Cardiac fibroblast (primary cell): ENCODE data around the gene RCOR1.

Experiments
- DNase-seq, 2 donors: peaks; one replicate each; pipeline versions ENCODE4 v3.0.0 to v3.0.0-alpha.2; 2010; ENCODE audit warnings: low read depth in 2 of 2
- H3K4me3 ChIP-seq, 2 donors: replicated peaks in 1 of 2; 1 replicate in 1 of 2; 2 replicates in 1 of 2; pipeline ENCODE4 v1.5.1; 2011; ENCODE audit warnings: low read depth in 2 of 2, low read length in 2 of 2, mild to moderate bottlenecking in 2 of 2, moderate library complexity in 1 of 2
- TF ChIP-seq, protein P1 (sequence below): IDR thresholded peaks from one replicate; pipeline ENCODE4 v1.5.1; 2011; ENCODE audit warnings: low read depth, mild to moderate bottlenecking, low read length, inconsistent platforms

RCOR1 gene

DNA sequence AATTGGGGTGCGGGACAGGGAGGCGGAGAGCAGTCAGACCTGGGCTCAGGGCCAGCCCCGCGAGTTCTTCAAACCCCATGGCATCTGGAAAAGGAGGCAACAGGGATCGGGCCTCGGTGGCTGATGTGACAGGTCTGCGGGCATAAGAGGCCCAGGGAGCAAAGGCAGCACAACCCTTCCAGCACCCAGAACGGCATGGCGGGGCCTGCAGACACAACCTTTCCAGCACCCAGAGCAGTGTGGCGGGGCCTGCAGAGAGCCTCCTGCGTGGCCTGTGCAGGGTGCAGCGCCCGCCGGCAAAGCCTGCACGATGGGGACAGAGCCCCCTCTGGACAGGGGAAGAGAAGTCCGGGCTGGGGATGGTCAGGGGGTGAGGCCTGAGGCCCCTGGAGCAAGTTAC lies 158.6 kb downstream of the RCOR1 start:
- no peak for DNase-seq
- no peak overlapping the region for H3K4me3 ChIP-seq
- TF ChIP-seq, protein P1, sequence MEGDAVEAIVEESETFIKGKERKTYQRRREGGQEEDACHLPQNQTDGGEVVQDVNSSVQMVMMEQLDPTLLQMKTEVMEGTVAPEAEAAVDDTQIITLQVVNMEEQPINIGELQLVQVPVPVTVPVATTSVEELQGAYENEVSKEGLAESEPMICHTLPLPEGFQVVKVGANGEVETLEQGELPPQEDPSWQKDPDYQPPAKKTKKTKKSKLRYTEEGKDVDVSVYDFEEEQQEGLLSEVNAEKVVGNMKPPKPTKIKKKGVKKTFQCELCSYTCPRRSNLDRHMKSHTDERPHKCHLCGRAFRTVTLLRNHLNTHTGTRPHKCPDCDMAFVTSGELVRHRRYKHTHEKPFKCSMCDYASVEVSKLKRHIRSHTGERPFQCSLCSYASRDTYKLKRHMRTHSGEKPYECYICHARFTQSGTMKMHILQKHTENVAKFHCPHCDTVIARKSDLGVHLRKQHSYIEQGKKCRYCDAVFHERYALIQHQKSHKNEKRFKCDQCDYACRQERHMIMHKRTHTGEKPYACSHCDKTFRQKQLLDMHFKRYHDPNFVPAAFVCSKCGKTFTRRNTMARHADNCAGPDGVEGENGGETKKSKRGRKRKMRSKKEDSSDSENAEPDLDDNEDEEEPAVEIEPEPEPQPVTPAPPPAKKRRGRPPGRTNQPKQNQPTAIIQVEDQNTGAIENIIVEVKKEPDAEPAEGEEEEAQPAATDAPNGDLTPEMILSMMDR, result no peak

DNA sequence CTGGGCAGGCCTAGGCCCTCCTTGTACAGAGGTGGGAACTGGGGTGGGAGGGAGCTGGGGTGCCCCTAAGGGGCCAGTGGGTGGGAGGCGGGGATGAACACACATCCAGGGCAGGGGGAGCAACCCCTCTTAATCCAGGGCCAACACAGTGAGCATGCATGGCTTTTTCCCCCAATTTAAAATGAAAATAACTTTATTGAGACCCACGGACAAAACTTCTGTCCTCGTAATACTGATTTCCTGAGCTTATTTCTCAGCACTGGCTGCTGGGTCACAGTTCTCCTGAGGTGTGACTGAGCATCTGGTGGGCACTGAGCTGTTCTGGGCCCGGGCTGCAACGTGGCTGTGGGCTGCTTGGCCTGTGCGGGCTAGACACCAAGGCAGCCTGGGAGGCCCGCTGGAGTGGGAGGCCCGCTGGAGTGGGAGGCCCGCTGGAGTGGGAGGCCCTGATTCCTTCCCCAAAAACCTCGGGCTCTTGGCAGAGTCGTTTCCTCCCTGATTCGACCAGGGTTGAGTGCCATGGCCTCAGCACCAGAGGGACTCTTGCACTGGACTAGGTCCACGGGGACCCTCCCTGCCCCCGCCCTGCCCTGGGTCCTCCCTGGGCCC lies 159.9 kb downstream of the RCOR1 start:
- DNase-seq, result no peak
- no peak overlapping the region for H3K4me3 ChIP-seq
- TF ChIP-seq, protein P1, result no peak

DNA sequence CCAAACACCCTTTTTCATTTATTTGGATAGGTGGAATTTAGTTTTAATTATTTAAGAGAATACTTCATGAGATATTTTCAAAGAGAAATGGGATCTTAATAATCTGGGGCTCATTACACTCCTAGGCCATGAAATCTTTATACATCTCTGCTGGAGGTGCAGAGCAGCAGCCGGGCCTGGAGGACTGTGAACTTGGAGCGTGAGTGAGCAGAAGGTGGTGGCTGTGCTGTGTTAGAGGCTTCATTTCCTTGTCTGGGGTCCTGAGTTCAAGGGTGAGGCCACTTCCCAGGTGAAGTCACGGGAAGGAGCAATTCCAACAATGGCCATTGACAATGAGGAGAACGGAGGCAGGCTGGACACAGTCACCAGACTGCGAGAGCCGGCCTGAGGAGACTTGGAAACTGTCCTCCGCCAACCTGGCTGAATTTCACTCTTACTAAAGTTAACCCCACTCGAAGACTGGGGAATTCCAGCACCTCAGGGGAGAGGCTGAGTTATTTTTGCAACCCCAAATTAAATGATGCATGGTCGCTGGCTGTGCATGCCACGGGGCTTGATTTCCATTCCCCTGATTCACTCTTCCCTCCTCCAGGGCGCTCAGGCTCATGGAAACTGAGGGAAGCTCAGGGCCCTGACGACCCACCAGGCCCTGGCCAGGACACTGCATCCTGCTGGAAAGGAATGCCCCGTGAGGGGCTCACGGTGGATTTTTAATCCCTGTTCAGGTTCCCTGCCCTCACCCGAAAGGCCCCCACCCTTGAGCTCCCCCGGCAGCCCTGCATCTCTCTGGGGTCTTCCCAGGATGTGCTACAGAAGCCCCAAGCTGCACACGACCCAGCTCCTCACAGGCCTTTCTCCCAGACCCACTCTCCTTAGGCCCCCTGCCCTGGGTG lies 162.2 kb downstream of the RCOR1 start:
- TF ChIP-seq, protein P1, result no peak
- DNase-seq, result no peak
- no peak overlapping the region for H3K4me3 ChIP-seq

DNA sequence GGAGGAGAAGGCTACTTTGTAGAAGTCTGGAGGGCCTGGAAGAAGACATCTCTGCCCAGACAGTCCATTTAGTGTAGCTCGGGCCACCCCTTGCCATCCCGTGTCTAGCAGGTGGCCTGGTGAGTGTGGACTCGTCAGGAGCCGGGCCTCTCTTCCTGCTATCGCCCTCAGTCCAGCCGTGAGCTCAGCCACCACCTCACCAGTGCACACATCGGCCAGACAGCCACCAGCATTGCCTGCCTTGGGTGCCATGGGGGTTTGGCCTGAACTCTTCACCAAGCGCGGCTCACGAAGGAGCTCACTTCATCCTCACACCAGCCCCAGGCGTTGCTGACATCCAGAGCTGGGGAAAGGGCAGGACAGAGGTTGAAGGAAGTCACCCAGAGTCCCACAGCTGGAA lies 165.2 kb downstream of the RCOR1 start:
- no peak for DNase-seq
- TF ChIP-seq, protein P1, result no peak
- H3K4me3 ChIP-seq, result no peak overlapping the region

DNA sequence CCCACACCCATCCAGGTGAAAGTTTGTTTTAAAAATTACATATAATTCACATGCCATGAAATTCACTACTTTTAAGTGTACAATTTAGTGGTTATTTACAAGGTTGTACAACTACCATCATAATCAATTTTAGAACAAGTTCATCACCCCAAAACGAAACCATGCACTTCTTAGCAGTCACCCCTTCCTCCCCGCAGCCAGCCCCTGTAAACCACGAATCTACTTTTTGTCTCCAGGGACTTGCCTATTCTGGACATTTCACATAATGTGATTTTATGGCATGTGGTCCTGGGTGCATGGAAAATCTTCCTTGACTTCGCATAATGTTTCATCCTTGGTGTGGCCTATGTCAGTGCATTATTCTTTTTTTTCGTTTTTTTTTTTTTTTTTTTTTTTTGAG lies 165.6 kb downstream of the RCOR1 start:
- H3K4me3 ChIP-seq, result no peak overlapping the region
- no peak for DNase-seq
- TF ChIP-seq, protein P1, result no peak

DNA sequence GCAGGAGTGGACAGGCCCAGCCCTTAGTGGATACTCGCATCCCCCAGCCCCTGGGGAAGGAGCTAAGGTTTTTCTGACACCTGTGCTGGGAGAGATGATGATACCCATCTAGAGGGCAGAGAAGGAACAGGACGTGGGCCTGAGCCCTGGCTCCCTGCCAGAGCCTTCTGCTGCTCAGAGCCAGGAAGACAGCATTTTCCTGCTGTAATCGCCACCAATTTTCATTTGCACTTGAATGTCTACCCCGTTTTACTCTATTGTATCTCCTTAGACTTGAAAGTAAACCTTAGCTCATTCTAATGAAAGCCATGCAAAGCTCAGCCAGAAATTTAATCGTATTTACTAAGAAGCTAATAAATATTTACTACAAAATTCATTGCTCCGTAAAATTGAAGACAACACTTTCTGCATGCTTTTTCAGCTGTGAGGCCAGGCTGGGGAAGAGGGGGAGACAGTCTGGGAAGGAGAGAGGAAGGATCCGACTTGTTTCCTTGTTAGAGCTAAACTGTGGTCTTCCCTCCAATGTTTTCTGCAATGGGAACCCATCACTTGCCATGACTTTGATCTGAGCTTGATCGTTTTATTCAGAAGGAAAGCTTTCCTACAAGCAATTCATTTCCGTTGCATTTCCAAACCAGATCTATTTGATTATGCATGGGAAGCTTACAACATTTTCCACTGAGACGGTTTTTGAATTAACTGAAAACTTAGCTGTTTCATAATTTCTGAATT lies 167.2 kb downstream of the RCOR1 start:
- TF ChIP-seq, protein P1, result no peak
- no peak overlapping the region for H3K4me3 ChIP-seq
- peak in 1 of 2 donors; percentile 26 for DNase-seq
